ACHN (cell line): ENCODE data around the gene OTULIN.

Source experiments
- DNase-seq: peaks from one replicate; pipeline ENCODE4 v3.0.0-alpha.2; 2015
- in situ Hi-C: cut with HindIII; loops from 2 replicates; pipeline ENCODE4 v1.10.0; 2017; ENCODE audit warnings: low sequenced_read_pairs, low pct_ligation_motif_present, low pct_unique_long_range_greater_than_20kb

OTULIN gene

GRCh38 chr5:14748180-14748900, 83.8 kb downstream of the OTULIN start:
- no peak for DNase-seq
- in situ Hi-C loops = no loop called here
